GM12873 (cell line): ENCODE measurements around the gene TP63.

ENCODE experiments used
- TF ChIP-seq, protein P1 (sequence below): IDR thresholded peaks from 2 replicates; pipeline ENCODE4 v1.5.1; 2012; ENCODE audit warnings: low read depth, mild to moderate bottlenecking, moderate library complexity, low read length, control low read depth; ENCODE audit not compliant: insufficient read depth; ENCODE audit errors: missing control alignments

The TP63 gene

DNA sequence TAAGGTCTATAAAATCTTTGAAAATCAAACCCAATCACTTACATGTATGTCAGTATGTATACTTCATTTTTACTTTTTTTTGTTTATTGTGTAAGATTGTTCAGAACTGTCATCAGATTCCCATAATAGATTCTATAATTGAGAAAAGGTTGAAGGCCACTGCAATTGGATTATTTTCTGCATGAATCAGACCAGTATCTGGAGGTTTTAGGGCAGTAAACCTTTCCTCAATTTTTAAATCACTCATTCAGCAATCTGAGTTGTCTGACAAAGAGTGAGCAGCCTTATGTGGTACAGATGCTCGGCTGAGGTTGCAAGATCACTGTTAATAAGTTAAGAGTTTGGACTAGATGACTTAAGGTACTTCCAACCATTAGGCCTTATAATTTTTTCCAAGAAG is 96.0 kb downstream of the TP63 start:
- TF ChIP-seq, protein P1, sequence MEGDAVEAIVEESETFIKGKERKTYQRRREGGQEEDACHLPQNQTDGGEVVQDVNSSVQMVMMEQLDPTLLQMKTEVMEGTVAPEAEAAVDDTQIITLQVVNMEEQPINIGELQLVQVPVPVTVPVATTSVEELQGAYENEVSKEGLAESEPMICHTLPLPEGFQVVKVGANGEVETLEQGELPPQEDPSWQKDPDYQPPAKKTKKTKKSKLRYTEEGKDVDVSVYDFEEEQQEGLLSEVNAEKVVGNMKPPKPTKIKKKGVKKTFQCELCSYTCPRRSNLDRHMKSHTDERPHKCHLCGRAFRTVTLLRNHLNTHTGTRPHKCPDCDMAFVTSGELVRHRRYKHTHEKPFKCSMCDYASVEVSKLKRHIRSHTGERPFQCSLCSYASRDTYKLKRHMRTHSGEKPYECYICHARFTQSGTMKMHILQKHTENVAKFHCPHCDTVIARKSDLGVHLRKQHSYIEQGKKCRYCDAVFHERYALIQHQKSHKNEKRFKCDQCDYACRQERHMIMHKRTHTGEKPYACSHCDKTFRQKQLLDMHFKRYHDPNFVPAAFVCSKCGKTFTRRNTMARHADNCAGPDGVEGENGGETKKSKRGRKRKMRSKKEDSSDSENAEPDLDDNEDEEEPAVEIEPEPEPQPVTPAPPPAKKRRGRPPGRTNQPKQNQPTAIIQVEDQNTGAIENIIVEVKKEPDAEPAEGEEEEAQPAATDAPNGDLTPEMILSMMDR, result no peak

DNA sequence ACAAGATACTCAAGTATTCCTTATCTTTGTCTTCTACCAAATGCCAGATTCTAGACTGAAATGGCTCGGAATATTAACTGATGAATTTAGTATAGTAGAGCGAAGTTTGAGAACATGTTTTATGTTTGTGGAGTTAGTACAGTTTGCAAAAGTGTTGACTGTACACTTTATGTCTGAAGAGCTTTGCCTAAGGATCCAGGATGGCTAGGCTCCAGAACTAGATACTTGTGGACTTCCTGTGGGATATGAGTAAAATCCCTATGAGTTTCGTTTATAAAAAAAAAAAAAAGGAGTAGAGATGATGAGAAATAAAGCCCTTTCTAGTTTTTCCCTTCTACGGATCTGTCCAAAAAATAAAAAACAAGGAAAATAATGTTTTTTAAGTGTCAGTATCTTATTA is 96.7 kb downstream of the TP63 start:
- TF ChIP-seq, protein P1, result no peak

DNA sequence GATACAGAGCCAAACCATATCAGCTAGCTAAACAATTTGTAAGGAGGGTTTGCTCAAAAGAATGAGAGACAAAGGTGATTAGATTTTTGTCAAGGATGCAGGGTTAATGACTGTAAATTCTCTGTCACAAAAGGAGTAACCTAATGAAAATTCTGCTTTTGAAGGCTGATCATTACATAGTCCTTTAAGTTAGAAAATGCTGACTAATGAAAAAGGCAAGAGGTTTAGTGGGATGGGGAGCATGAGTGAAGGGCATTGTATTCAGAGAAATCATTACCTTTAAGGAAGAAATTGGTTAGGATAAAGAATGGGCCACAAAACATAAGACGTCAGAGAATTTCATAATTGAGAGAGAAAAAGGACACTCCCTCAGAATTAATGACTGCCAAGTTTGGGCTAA is 97.7 kb downstream of the TP63 start:
- TF ChIP-seq, protein P1, result no peak

DNA sequence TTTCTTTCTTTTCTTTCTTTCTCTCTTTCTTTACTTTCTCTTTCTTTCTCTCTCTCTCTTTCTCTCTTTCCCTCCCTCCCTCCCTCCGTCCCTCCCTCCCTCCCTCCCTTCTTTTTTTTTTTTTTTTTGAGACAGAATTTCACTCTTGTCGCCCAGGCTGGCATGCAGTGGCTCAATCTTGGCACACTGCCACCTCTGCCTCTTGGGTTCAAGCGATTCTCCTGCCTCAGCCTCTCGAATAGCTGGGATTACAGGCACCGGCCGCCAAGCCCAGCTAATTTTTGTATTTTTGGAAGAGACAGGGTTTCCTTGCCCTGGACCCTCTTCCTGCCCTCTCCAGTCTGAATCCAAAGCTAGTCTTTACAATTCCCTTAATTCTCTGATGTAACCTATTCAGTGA is 102.9 kb downstream of the TP63 start:
- TF ChIP-seq, protein P1, result no peak

DNA sequence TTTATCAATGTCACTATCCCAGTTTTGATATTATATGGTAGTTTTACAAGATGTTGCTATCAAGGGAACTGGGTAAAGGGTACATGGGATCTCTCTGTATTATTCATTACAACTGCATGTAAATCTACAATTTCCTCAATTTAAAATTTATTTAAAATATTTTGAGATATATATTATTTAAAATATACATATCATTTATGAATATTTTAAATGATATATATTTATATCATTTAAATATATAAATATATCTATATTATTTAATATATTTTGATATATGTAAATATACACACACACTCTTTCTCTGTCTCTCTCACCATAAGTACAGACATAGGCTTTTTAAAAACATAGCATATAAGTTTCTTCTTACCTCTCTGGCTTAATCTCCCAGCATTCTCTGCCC is 104.7 kb downstream of the TP63 start:
- TF ChIP-seq, protein P1, result no peak

DNA sequence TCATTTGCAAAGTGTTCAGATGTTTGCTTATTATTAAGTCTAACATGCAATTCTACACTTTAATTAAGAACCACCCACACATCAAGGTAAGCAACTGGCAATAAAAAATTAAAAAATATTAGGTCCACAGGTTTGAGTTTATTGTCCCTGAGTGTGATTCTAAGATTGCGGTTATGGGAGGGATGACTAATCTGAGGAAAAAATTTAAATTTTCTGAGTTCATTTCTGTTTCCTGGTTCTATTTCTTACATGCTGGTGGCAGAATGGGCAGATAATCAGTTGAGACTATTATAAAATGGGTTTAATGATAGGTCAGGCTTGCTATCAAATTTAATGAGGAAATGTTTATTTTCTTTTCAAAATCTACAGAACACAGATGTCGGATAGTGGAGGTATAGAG is 105.9 kb downstream of the TP63 start:
- TF ChIP-seq, protein P1, result no peak

DNA sequence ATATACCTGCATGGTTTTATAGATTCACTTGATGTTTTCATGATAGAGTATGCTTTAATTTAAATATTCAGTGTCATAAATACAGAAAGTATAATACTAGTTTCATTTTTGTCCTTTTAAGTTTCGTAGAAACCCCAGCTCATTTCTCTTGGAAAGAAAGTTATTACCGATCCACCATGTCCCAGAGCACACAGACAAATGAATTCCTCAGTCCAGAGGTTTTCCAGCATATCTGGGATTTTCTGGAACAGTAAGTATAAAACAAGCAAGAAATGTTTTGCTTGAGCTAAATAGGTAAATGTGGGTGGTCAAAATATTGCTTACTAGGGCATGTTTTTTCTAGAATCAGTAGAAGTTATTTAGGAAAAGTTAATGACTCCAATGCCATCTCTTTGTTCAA is 106.4 kb downstream of the TP63 start:
- TF ChIP-seq, protein P1, result no peak
